ENCODE data around the gene LCE5A.
"Not testable (repeated sequence)": the region's sequence is repeated elsewhere in the genome, so short reads cannot be mapped to it uniquely, and the experiment has no call there.

Gene LCE5A

DNA sequence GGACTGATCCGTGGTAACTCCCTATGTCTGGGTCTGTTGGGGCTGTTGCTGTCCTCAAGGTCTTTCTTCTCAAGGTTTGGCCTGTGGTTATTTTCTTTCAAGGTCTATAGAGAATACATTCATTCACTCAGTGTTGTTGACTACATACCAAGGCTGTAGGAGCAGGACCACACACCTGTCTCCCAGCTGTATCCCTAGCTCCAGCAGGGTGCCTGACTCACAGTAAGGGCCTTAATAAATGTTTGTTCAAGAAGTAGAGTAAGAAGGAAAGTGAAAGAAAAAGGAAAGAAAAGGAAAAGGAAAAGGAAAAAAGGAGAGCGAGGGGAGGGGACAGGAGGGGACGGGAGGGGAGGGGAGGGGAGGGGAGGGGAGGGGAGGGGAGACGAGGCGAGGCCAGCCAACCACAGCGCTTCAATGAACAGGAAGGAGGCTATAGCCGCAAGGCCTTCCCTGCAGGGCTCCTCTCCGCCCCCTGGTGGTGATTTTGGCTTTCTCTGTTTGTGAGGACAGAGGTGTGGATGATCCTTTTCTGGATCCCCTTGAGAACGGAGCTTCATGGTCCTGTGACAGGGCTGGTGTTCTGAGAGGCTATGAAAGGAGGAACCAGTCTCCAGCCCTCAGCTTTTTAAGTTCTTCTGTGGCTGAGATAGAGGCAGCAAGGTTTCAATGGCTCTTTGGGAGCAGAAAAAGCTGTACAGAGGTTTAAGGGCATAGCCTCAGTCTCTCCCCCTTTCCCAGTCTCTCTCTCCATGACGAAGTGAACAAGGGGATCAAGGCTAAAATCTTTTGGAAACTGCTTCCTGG, 30.6 kb upstream of the LCE5A start:
- TF ChIP-seq, protein P1, sequence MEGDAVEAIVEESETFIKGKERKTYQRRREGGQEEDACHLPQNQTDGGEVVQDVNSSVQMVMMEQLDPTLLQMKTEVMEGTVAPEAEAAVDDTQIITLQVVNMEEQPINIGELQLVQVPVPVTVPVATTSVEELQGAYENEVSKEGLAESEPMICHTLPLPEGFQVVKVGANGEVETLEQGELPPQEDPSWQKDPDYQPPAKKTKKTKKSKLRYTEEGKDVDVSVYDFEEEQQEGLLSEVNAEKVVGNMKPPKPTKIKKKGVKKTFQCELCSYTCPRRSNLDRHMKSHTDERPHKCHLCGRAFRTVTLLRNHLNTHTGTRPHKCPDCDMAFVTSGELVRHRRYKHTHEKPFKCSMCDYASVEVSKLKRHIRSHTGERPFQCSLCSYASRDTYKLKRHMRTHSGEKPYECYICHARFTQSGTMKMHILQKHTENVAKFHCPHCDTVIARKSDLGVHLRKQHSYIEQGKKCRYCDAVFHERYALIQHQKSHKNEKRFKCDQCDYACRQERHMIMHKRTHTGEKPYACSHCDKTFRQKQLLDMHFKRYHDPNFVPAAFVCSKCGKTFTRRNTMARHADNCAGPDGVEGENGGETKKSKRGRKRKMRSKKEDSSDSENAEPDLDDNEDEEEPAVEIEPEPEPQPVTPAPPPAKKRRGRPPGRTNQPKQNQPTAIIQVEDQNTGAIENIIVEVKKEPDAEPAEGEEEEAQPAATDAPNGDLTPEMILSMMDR (IDR thresholded peaks at IDR 0.05; ENCODE audit: low read depth, low read length): peak; percentile 96
- H3K9me3 ChIP-seq (ENCODE audit: severe bottlenecking): peaks cover 27% of the 10 kb centered on the region
- H3K4me3 ChIP-seq (ENCODE audit: low read depth, low read length): no peak overlapping the region
- H3K27ac ChIP-seq: no peak overlapping the region
- H3K36me3 ChIP-seq: no peaks in the 10 kb centered on the region
- peak; percentile 89 for DNase-seq
- H3K27me3 ChIP-seq (ENCODE audit: insufficient read depth, low read depth, severe bottlenecking): peaks cover 65% of the 10 kb centered on the region

DNA sequence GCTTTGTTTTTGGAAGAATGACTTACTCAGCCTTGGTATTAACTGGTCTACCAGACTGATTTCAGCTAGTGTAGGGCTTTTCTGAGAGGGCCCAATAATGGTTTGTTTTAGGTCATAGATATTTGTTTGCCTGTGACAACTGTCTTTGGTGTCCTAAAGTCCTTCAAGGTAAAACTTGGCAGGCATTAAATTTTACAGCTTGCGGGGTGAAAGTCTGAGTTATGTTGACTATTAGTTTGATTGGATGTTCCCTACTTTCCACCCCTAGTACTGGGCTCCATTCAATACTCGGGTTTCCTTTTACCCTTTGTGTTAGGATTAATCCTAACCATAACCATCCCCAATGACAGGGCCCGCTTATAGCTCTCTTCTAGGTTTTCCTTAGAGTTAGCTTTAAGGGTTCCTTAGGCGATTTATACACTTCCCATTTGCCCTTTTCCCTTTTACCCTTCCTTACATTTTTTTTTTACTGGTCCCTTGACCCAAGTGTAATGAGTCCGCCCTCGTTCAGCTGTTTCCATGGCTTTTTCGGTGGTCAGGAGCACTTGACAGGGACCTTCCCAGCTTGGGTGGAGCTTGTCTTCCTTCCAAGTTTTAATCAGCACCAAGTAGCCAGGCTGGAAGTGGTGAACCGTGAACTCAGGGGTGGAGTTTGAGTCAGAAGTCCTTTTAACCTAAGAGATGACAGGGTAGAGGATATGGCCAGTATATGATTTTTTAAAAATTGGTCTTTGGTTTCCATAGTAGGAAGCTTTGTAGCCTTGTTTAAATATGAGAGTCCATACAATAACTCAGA, 28.5 kb upstream of the LCE5A start:
- TF ChIP-seq, protein P1 (IDR thresholded peaks at IDR 0.05; ENCODE audit: low read depth, low read length): no peak
- Histone ChIP-seq H3K9me3 (ENCODE audit: severe bottlenecking) (peaks cover 18% of the 10 kb centered on the region), H3K4me3 (ENCODE audit: low read depth, low read length) (no peak overlapping the region), H3K27ac (no peak overlapping the region), H3K27me3 (ENCODE audit: insufficient read depth, low read depth, severe bottlenecking) (peaks cover 86% of the 10 kb centered on the region), H3K36me3 (no peaks in the 10 kb centered on the region)
- no peak for DNase-seq

DNA sequence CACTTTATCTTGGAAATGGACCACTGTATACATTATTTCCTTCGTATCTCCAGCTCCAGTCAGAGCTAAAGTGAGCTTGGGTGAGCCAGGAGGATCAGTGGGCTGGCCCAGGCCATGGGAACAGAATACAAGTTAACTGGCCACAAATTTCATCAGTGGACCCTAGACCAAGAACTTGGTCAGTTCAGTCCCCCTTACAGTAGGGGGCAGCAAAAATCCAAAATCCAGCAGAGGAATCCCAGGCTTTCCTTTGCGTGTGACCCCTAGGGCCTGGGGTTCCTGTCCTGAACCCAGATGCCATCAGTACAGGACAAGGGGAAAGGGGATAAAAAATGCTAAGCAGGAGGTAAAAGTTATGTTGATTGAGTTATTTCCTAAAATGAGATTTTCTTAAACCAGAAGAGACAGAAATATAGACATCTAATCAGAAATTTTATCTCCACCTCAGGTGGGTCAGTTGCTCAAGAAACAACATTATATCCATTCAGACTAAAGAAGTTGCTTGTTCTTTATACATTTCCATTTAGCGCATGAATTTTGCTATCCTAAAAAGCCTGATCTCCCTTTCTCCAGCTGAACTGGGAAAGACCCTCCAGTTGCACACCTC, 24.1 kb upstream of the LCE5A start:
- Histone ChIP-seq H3K4me3 (ENCODE audit: low read depth, low read length) (no peak overlapping the region), H3K27me3 (ENCODE audit: insufficient read depth, low read depth, severe bottlenecking) (peaks cover 81% of the 10 kb centered on the region), H3K36me3 (no peaks in the 10 kb centered on the region), H3K27ac (no peak overlapping the region), H3K9me3 (ENCODE audit: severe bottlenecking) (peaks cover 11% of the 10 kb centered on the region)
- TF ChIP-seq, protein P1 (IDR thresholded peaks at IDR 0.05; ENCODE audit: low read depth, low read length): peak; percentile 77
- DNase-seq: no peak

DNA sequence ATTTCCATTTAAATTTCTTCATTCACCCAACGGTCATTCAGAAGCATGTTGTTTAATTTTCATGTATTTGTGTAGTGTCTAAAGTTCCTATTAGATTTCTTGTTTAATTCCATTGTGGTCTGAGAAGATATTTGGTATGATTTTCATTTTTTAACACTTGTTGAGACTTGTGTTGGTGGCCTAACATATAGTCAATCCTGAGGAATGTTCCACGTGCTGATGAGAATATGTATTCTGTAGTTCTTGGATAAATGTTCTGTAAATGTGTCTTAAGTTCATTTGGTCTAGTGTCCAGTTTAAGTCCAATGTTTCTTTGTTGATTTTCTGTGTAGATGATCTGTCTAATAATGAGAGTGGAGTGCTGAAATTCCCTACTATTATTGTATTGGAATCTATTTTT, 22.7 kb upstream of the LCE5A start:
- Histone ChIP-seq H3K27me3 (ENCODE audit: insufficient read depth, low read depth, severe bottlenecking) (peaks cover 77% of the 10 kb centered on the region), H3K36me3 (no peaks in the 10 kb centered on the region), H3K4me3 (ENCODE audit: low read depth, low read length) (no peak overlapping the region), H3K27ac (no peak overlapping the region), H3K9me3 (ENCODE audit: severe bottlenecking) (peaks cover 11% of the 10 kb centered on the region)
- TF ChIP-seq, protein P1 (IDR thresholded peaks at IDR 0.05; ENCODE audit: low read depth, low read length): no peak
- no peak for DNase-seq

DNA sequence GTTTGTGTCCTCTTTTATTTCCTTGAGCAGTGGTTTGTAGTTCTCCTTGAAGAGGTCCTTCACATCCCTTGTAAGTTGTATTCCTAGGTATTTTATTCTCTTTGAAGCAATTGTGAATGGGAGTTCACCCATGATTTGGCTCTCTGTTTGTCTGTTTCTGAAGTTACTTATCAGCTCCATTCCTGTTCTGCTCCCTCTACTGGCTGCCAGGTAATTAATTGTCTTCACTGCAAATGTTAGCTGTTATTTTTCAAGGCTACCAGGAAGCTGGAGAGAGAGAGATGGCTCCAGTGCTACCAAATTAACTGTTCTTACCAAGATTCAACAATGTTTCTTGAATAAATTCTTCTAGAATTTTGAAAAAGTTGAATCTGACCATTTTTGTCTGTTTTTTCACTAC, 19.1 kb upstream of the LCE5A start:
- not testable (repeated sequence) for H3K36me3 ChIP-seq; H3K4me3 ChIP-seq (ENCODE audit: low read depth, low read length); H3K9me3 ChIP-seq (ENCODE audit: severe bottlenecking); DNase-seq; H3K27ac ChIP-seq
- peaks cover 71% of the 10 kb centered on the region for H3K27me3 ChIP-seq (ENCODE audit: insufficient read depth, low read depth, severe bottlenecking)
- TF ChIP-seq, protein P1 (IDR thresholded peaks at IDR 0.05; ENCODE audit: low read depth, low read length): peak; percentile 31; the same call in 1 of the 2 replicates
